Spleen (tissue), 7 donors: ENCODE measurements around the gene CCDC157.

Experiments used
- CTCF ChIP-seq, 11 experiments: fragments of 200-600 bp in 7 of 11; fragments of 450-650 bp in 4 of 11; sonication (generic) in 4 of 11; IDR thresholded peaks in 8 of 11; conservative IDR thresholded peaks in 3 of 11; 1 replicate in 7 of 11; 2 replicates in 4 of 11; pipeline versions ENCODE4 v1.4.0 to v1.8.0; 2016 to 2021; ENCODE audit warnings: antibody characterized with exemption in 11 of 11, inconsistent platforms in 4 of 11, mild to moderate bottlenecking in 1 of 11
- POLR2A ChIP-seq, 3 donors: fragments of 450-650 bp; IDR thresholded peaks; one replicate each; pipeline ENCODE4 v1.5.1; 2017; ENCODE audit warnings: antibody characterized with exemption in 3 of 3, mild to moderate bottlenecking in 1 of 3
- donor health status: DM: no; HTN: no; CAD: no; lungs with moderate emphysema.
- donor health status: DM: no; HTN: no; CAD: no.
- donor health status: DM: no; HTN: no; CAD: no.

- TF ChIP-seq CTCF (IDR thresholded peaks at IDR 0.05 in 8 of 11, conservative IDR thresholded peaks at IDR 0.05 in 3 of 11) (no peak), POLR2A (IDR thresholded peaks at IDR 0.05) (no peak)
Observed at GRCh38 chr22:30348809-30349208, 8.0 kb upstream of the CCDC157 start.
